Measurements from ENCODE around the gene LAMA2.

LAMA2 gene

GRCh38 chr6:129385117-129385516, 502.2 kb downstream of the LAMA2 start:
- no peak for DNase-seq

GRCh38 chr6:129390900-129391299, 508.0 kb downstream of the LAMA2 start:
- no peak for DNase-seq

- no peak for DNase-seq
Measured at GRCh38 chr6:129393654-129394053, 510.7 kb downstream of the LAMA2 start.

GRCh38 chr6:129398764-129399163, 515.8 kb downstream of the LAMA2 start:
- DNase-seq: no peak

- DNase-seq: no peak
Measured at GRCh38 chr6:129402244-129402643, 519.3 kb downstream of the LAMA2 start.

- no peak for DNase-seq
Measured at GRCh38 chr6:129411092-129411491, 528.2 kb downstream of the LAMA2 start.

- DNase-seq: no peak
Measured at GRCh38 chr6:129416337-129416990, 533.5 kb downstream of the LAMA2 start.

- DNase-seq: no peak
Measured at GRCh38 chr6:129417416-129418086, 534.6 kb downstream of the LAMA2 start.

GRCh38 chr6:129419324-129419723, 536.4 kb downstream of the LAMA2 start:
- DNase-seq: no peak

- no peak for DNase-seq
Measured at GRCh38 chr6:129426343-129426742, 543.4 kb downstream of the LAMA2 start.

GRCh38 chr6:129429956-129430355, 547.0 kb downstream of the LAMA2 start:
- DNase-seq: no peak

- DNase-seq: no peak
Measured at GRCh38 chr6:129432738-129433137, 549.8 kb downstream of the LAMA2 start.

- no peak for DNase-seq
Measured at GRCh38 chr6:129434091-129434490, 551.2 kb downstream of the LAMA2 start.

- no peak for DNase-seq
Measured at GRCh38 chr6:129440691-129441090, 557.8 kb downstream of the LAMA2 start.

- no peak for DNase-seq
Measured at GRCh38 chr6:129444683-129445082, 561.7 kb downstream of the LAMA2 start.

- no peak for DNase-seq
Measured at GRCh38 chr6:129446272-129447197, 563.6 kb downstream of the LAMA2 start.

- DNase-seq: no peak
Measured at GRCh38 chr6:129447198-129447565, 564.2 kb downstream of the LAMA2 start.

- DNase-seq: no peak
Measured at GRCh38 chr6:129448965-129449364, 566.0 kb downstream of the LAMA2 start.

GRCh38 chr6:129451187-129451586, 568.2 kb downstream of the LAMA2 start:
- no peak for DNase-seq

- DNase-seq: no peak
Measured at GRCh38 chr6:129453073-129453472, 570.1 kb downstream of the LAMA2 start.

GRCh38 chr6:129454488-129454887, 571.5 kb downstream of the LAMA2 start:
- no peak for DNase-seq

GRCh38 chr6:129455126-129455769, 572.3 kb downstream of the LAMA2 start:
- DNase-seq: no peak

- DNase-seq: no peak
Measured at GRCh38 chr6:129460221-129460620, 577.3 kb downstream of the LAMA2 start.
